Right ventricle myocardium superior (tissue), 1 donor: ENCODE measurements around the gene IRX3. TPM values are rescaled to one million over a fixed set of nuclear protein-coding genes. Genes with fewer than 3 reads are reported as not detected.

Experiments used
- ATAC-seq: fragments of 200-7000 bp; cut with Tn5 transposase; one replicate; pipeline ENCODE4 v1.9.1; 2020; ENCODE audit warnings: mild to moderate bottlenecking; ENCODE audit not compliant: poor library complexity
- DNase-seq: peaks from one replicate; pipeline ENCODE4 v3.0.0-alpha.2; 2020
- intact Hi-C: fragments of 100-400 bp; cut with DNase I; formaldehyde crosslinking; loops from one replicate; pipeline ENCODE4 v1.11.2; 2022
- long read RNA-seq: library from polyadenylated mRNA; unstranded; transcript quantifications from one replicate; pipeline ENCODE4 v2.0.0, GENCODE V29; 2021
- total RNA-seq: library from RNA; stranded (reverse); fragmentation: NEBNext Ultra II Directional; extraction: Animal tissue kit (Norgen Biotek cat#: 25700); gene quantifications from one replicate; pipeline ENCODE4 v1.2.1, GENCODE V29; 2021
- donor health status: DM: no; HTN: yes; CAD: no; lungs with severe emphysema.

Gene IRX3
- total RNA-seq = 42.4 TPM
- long read RNA-seq, transcript IRX3-201 (4 exons, 2,601 nt) = major isoform, 87 of 138 reads
- long read RNA-seq, partial matches to known transcripts = 29 of 138 reads
- long read RNA-seq, other reads (novel, unspliced or antisense) = 21 of 138 reads

- intact Hi-C loops = loop anchor here (5.0 to 10.0 kb wide), 5 partner anchors 94 to 646 kb away; partner anchors contain the start of gene IRX5
- peak; percentile 93 for DNase-seq
- peak; percentile 78 for ATAC-seq
These were observed at the start of gene IRX3 for GRCh38 chr16:54286366-54287130. Gene IRX3 (minus strand): TSS chr16:54286787. CDS start chr16:54286050, 737 bp downstream.

GRCh38 chr16:54335230-54335629, 48.6 kb upstream of the IRX3 start:
- no peak for ATAC-seq
- intact Hi-C loops = no loop called here
- DNase-seq = no peak

- ATAC-seq (no peak), DNase-seq (no peak)
- intact Hi-C loops = no loop called here
These were observed 47.6 kb upstream of the IRX3 start for GRCh38 chr16:54334208-54334607.

GRCh38 chr16:54331241-54332002, 44.8 kb upstream of the IRX3 start:
- intact Hi-C loops = no loop called here
- no peak for DNase-seq
- ATAC-seq = no peak

GRCh38 chr16:54327609-54328008, 41.0 kb upstream of the IRX3 start:
- intact Hi-C loops = no loop called here
- DNase-seq (no peak), ATAC-seq (no peak)

- ATAC-seq (peak; percentile 75), DNase-seq (no peak)
- intact Hi-C loops = no loop called here
These were observed 39.7 kb upstream of the IRX3 start for GRCh38 chr16:54326266-54326662.

- DNase-seq = no peak
- intact Hi-C loops = no loop called here
- ATAC-seq = peak; percentile 27
These were observed 39.2 kb upstream of the IRX3 start for GRCh38 chr16:54325616-54326265.

GRCh38 chr16:54324716-54325115, 38.1 kb upstream of the IRX3 start:
- intact Hi-C loops = no loop called here
- no peak for ATAC-seq
- no peak for DNase-seq

- ATAC-seq (no peak), DNase-seq (no peak)
- intact Hi-C loops = no loop called here
These were observed 34.2 kb upstream of the IRX3 start for GRCh38 chr16:54320697-54321340.

GRCh38 chr16:54318941-54319340, 32.4 kb upstream of the IRX3 start:
- DNase-seq = no peak
- intact Hi-C loops = no loop called here
- ATAC-seq = no peak

GRCh38 chr16:54317101-54317611, 30.6 kb upstream of the IRX3 start:
- ATAC-seq = no peak
- DNase-seq = no peak
- intact Hi-C loops = no loop called here

GRCh38 chr16:54316095-54316889, 29.7 kb upstream of the IRX3 start:
- intact Hi-C loops = no loop called here
- DNase-seq (no peak), ATAC-seq (no peak)

- intact Hi-C loops = no loop called here
- no peak for ATAC-seq
- DNase-seq = no peak
These were observed 27.2 kb upstream of the IRX3 start for GRCh38 chr16:54313789-54314188.

- intact Hi-C loops = no loop called here
These were observed 26.0 kb upstream of the IRX3 start for GRCh38 chr16:54312502-54312991.

GRCh38 chr16:54309341-54309740, 22.8 kb upstream of the IRX3 start:
- no peak for ATAC-seq
- intact Hi-C loops = no loop called here
- DNase-seq = no peak

More at GRCh38 chr16:54312502-54312991, 26.0 kb upstream of the IRX3 start:
- DNase-seq (no peak), ATAC-seq (no peak)

GRCh38 chr16:54305080-54305479, 18.5 kb upstream of the IRX3 start:
- DNase-seq (no peak), ATAC-seq (no peak)
- intact Hi-C loops = no loop called here

GRCh38 chr16:54303613-54304012, 17.0 kb upstream of the IRX3 start:
- no peak for ATAC-seq

GRCh38 chr16:54297154-54297553, 10.6 kb upstream of the IRX3 start:
- ATAC-seq = no peak
- intact Hi-C loops = no loop called here
- DNase-seq = no peak

More at GRCh38 chr16:54303613-54304012, 17.0 kb upstream of the IRX3 start:
- intact Hi-C loops = no loop called here
- DNase-seq = no peak
